H1 (cell line): ENCODE results near the gene FN3KRP. TPM values are rescaled to one million over a fixed set of nuclear protein-coding genes. Genes with fewer than 3 reads are reported as not detected.
"Not testable (repeated sequence)": the region's sequence is repeated elsewhere in the genome, so short reads cannot be mapped to it uniquely, and the experiment has no call there.

ENCODE experiments used
- CTCF ChIA-PET: fragments of 300-600 bp; sonication (Branson Sonifier 250); formaldehyde crosslinking; loops from one replicate; lab custom pipeline; 2021; ENCODE audit not compliant: partially characterized antibody; lab: Charles Lee
- POLR2A ChIA-PET: fragments of 300-600 bp; sonication (Branson Sonifier 250); formaldehyde crosslinking; loops from one replicate; lab custom pipeline; 2021; ENCODE audit warnings: inconsistent platforms; ENCODE audit not compliant: partially characterized antibody; lab: Charles Lee
- DNase-seq, 2 experiments: peaks; one replicate each; pipeline versions ENCODE4 v3.0.0 to v3.0.0-alpha.2; 2010 to 2022; ENCODE audit warnings: low spot score in 2 of 2, low read depth in 1 of 2, mixed read lengths in 1 of 2
- FAIRE-seq: peaks from 2 replicates; lab custom pipeline; 2011; peaks lifted over from hg19 to GRCh38; lab: Jason Lieb, UNC
- H2AFZ ChIP-seq: 2 replicates; pipeline ENCODE4 v1.8.1; 2012; ENCODE audit warnings: low read length, inconsistent platforms
- H2AK5ac ChIP-seq: 2 replicates; pipeline ENCODE4 v1.6.1; 2013; ENCODE audit warnings: low read depth, low read length
- H2BK120ac ChIP-seq: replicated peaks from 2 replicates; pipeline ENCODE3; 2013; ENCODE audit warnings: low read depth, low read length, inconsistent platforms
- H2BK12ac ChIP-seq: 2 replicates; pipeline ENCODE4 v1.6.1; 2013; ENCODE audit warnings: low read depth, low read length
- H2BK15ac ChIP-seq: 2 replicates; pipeline ENCODE4 v1.6.1; 2013; ENCODE audit warnings: low read length
- H2BK20ac ChIP-seq: 2 replicates; pipeline ENCODE4 v1.6.1; 2013; ENCODE audit warnings: low read length
- H2BK5ac ChIP-seq: 2 replicates; pipeline ENCODE4 v1.6.1; 2013; ENCODE audit warnings: low read depth, low read length
- H3K14ac ChIP-seq: 2 replicates; pipeline ENCODE4 v1.6.1; 2013; ENCODE audit warnings: inconsistent platforms; ENCODE audit not compliant: insufficient read length
- H3K18ac ChIP-seq: 2 replicates; pipeline ENCODE4 v1.6.1; 2013; ENCODE audit warnings: low read length; ENCODE audit errors: extremely low read depth
- H3K23ac ChIP-seq: 2 replicates; pipeline ENCODE4 v1.6.1; 2013; ENCODE audit warnings: inconsistent platforms; ENCODE audit not compliant: insufficient read length
- H3K23me2 ChIP-seq: 2 replicates; pipeline ENCODE4 v1.6.1; 2013; ENCODE audit warnings: low read depth, low read length
- H3K27ac ChIP-seq: 2 replicates; pipeline ENCODE4 v1.6.1; 2011; ENCODE audit warnings: low read depth, low read length, inconsistent platforms
- H3K27me3 ChIP-seq, 4 experiments: replicated peaks in 1 of 4; 1 replicate in 1 of 4; 2 replicates in 3 of 4; pipeline versions ENCODE4 v1.6.1 to v1.8.1; 2011 to 2013; ENCODE audit warnings: low read length in 3 of 4, mild to moderate bottlenecking in 3 of 4, inconsistent platforms in 2 of 4, mixed read lengths in 2 of 4, moderate library complexity in 1 of 4; ENCODE audit not compliant: control insufficient read depth in 3 of 4, insufficient read depth in 3 of 4; ENCODE audit errors: extremely low read depth in 1 of 4
- H3K36me3 ChIP-seq, 4 experiments: 2 replicates each; pipeline versions ENCODE4 v1.6.1 to v1.8.1; 2011 to 2013; ENCODE audit warnings: mild to moderate bottlenecking in 4 of 4, low read length in 3 of 4, moderate library complexity in 2 of 4, control low read depth in 1 of 4, inconsistent platforms in 1 of 4; ENCODE audit not compliant: insufficient read depth in 4 of 4, control insufficient read depth in 2 of 4
- H3K4ac ChIP-seq: replicated peaks from 2 replicates; pipeline ENCODE3; 2013; ENCODE audit warnings: low read length, low read depth, mixed read lengths, inconsistent platforms; ENCODE audit not compliant: insufficient read length
- H3K4me1 ChIP-seq, 4 experiments: replicated peaks in 1 of 4; 1 replicate in 1 of 4; 2 replicates in 3 of 4; pipeline versions ENCODE4 v1.6.1 to v1.8.1; 2011 to 2013; ENCODE audit warnings: low read length in 3 of 4, inconsistent platforms in 2 of 4, mixed read lengths in 1 of 4; ENCODE audit not compliant: insufficient read depth in 4 of 4, control insufficient read depth in 3 of 4
- H3K4me2 ChIP-seq, 2 experiments: 2 replicates each; pipeline versions ENCODE4 v1.6.1 to v1.8.1; 2011 to 2013; ENCODE audit warnings: low read depth in 2 of 2, low read length in 2 of 2, control low read depth in 1 of 2, inconsistent platforms in 1 of 2, mild to moderate bottlenecking in 1 of 2; ENCODE audit not compliant: insufficient read depth in 1 of 2
- H3K4me3 ChIP-seq, 4 experiments: fragments of 200-600, 300-600 bp in 1 of 4; sonication (generic), shearing (Covaris generic), sonication (Bioruptor Twin) in 1 of 4; 2 replicates each; pipeline versions ENCODE4 v1.5.1 to v1.8.1; 2011 to 2016; ENCODE audit warnings: low read length in 4 of 4, low read depth in 3 of 4, control low read depth in 2 of 4, inconsistent platforms in 2 of 4, mild to moderate bottlenecking in 2 of 4, mixed read lengths in 1 of 4, moderate library complexity in 1 of 4; ENCODE audit not compliant: insufficient read depth in 2 of 4; ENCODE audit errors: extremely low read depth in 1 of 4
- H3K56ac ChIP-seq: replicated peaks from 2 replicates; pipeline ENCODE3; 2013; ENCODE audit warnings: low read depth, mild to moderate bottlenecking, mixed read lengths, low read length, inconsistent platforms; ENCODE audit not compliant: insufficient read length
- H3K79me1 ChIP-seq: 2 replicates; pipeline ENCODE4 v1.6.1; 2013; ENCODE audit warnings: low read depth, low read length, control low read depth
- H3K79me2 ChIP-seq, 2 experiments: 2 replicates each; pipeline versions ENCODE4 v1.6.1 to v1.8.1; 2012 to 2013; ENCODE audit warnings: low read length in 2 of 2, mild to moderate bottlenecking in 2 of 2, inconsistent platforms in 1 of 2; ENCODE audit not compliant: insufficient read depth in 2 of 2, control insufficient read depth in 1 of 2
- H3K9ac ChIP-seq, 4 experiments: replicated peaks in 1 of 4; 1 replicate in 1 of 4; 2 replicates in 3 of 4; pipeline versions ENCODE4 v1.6.1 to v1.8.1; 2011 to 2013; ENCODE audit warnings: low read depth in 3 of 4, low read length in 3 of 4, control low read depth in 2 of 4, mild to moderate bottlenecking in 2 of 4, moderate library complexity in 2 of 4, inconsistent platforms in 1 of 4; ENCODE audit errors: extremely low read depth in 1 of 4
- H3K9me3 ChIP-seq, 2 experiments: 2 replicates each; pipeline versions ENCODE4 v1.6.1 to v1.8.1; 2012 to 2013; ENCODE audit warnings: mild to moderate bottlenecking in 2 of 2, moderate library complexity in 2 of 2, control low read depth in 1 of 2, inconsistent platforms in 1 of 2, low read depth in 1 of 2, low read length in 1 of 2, mixed read lengths in 1 of 2; ENCODE audit not compliant: insufficient read depth in 2 of 2
- H4K20me1 ChIP-seq, 2 experiments: replicated peaks in 1 of 2; 2 replicates each; pipeline versions ENCODE3 to v1.8.1; 2011 to 2013; ENCODE audit warnings: inconsistent platforms in 2 of 2, low read length in 2 of 2, mild to moderate bottlenecking in 1 of 2; ENCODE audit not compliant: insufficient read depth in 2 of 2, control insufficient read depth in 1 of 2
- H4K5ac ChIP-seq: 2 replicates; pipeline ENCODE4 v1.6.1; 2013; ENCODE audit warnings: low read length, low read depth, mixed read lengths, inconsistent platforms; ENCODE audit not compliant: insufficient read length
- H4K8ac ChIP-seq: 2 replicates; pipeline ENCODE4 v1.8.0; 2013; ENCODE audit warnings: mild to moderate bottlenecking, moderate library complexity, low read length, inconsistent platforms; ENCODE audit not compliant: insufficient read depth; ENCODE audit errors: extremely low read depth
- H4K91ac ChIP-seq: replicated peaks from 2 replicates; pipeline ENCODE3; 2013; ENCODE audit warnings: low read length, mixed read lengths, inconsistent platforms; ENCODE audit not compliant: insufficient read length
- WGBS, 2 experiments: shearing (Covaris generic) in 1 of 2; methylation state at CpG; one replicate each; pipeline versions ENCODE4 v1.1.6 to v1.1.7; 2013 to 2015; ENCODE audit warnings: low lambda C conversion rate in 2 of 2, mixed read lengths in 2 of 2, inconsistent platforms in 1 of 2, low coverage in 1 of 2, missing lambda C conversion rate in 1 of 2; ENCODE audit not compliant: insufficient replicate concordance in 2 of 2, insufficient coverage in 1 of 2, insufficient read length in 1 of 2; ENCODE audit errors: extremely low coverage in 1 of 2, missing lambda C conversion rate in 1 of 2; 5-methylcytosine and 5-hydroxymethylcytosine counted together
- polyA plus RNA-seq, 7 experiments: library from polyadenylated mRNA; depleted of rRNA in 3 of 7; stranded (reverse) in 5 of 7; unstranded in 2 of 7; fragments of >200 nt in 5 of 7; fragments of 200-250 nt in 2 of 7; gene quantifications; 1 replicate in 5 of 7; 2 replicates in 1 of 7; 4 replicates in 1 of 7; pipeline versions ENCODE4 v1.2.1 to v1.2.3, GENCODE V29; 2011 to 2013; ENCODE audit warnings: missing spikeins in 2 of 7, mixed read lengths in 2 of 7
- total RNA-seq: library from RNA; stranded (reverse); fragmentation: NEBNext Ultra II Directional; extraction: Animal tissue kit (Norgen Biotek cat#: 25700); gene quantifications from 2 replicates; pipeline ENCODE4 v1.2.1, GENCODE V29; 2021

Gene FN3KRP
- total and polyA plus RNA-seq, 2 of the 8 experiments (the other 6 are each of a cell fraction or from before 2014, with no cell fraction given), result 18.1 to 21.4 TPM

DNA sequence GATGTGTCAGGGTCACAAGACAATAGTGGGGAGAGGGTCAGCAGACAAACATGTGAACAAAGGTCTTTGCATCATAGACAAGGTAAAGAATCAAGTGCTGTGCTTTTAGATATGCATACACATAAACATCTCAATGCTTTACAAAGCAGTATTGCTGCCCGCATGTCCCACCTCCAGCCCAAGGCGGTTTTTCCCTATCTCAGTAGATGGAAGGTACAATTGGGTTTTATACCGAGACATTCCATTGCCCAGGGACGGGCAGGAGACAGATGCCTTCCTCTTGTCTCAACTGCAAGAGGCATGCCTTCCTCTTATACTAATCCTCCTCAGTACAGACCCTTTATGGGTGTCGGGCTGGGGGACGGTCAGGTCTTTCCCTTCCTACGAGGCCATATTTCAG is 28.2 kb downstream of the FN3KRP start:
- H3K18ac ChIP-seq, H4K5ac ChIP-seq, H4K91ac ChIP-seq, H4K8ac ChIP-seq, H3K23ac ChIP-seq, H3K56ac ChIP-seq, H3K79me2 ChIP-seq, H2BK12ac ChIP-seq, FAIRE-seq, H3K23me2 ChIP-seq, H2BK20ac ChIP-seq, H3K4me2 ChIP-seq, H2AFZ ChIP-seq, H3K4me3 ChIP-seq, H2BK5ac ChIP-seq, H2BK120ac ChIP-seq, H3K4me1 ChIP-seq, H3K79me1 ChIP-seq, H4K20me1 ChIP-seq, H2AK5ac ChIP-seq, H3K4ac ChIP-seq, H3K27ac ChIP-seq, H3K9ac ChIP-seq, H2BK15ac ChIP-seq, DNase-seq, H3K14ac ChIP-seq, H3K27me3 ChIP-seq: not testable (repeated sequence)
- H3K9me3 ChIP-seq, result peaks cover 17 to 24% of the 10 kb centered on the region in 2 experiments
- ChIA-PET CTCF (interaction anchor here (1.4 kb wide), 1 partner anchor 11 kb away, joined by 7 read pairs; no protein-coding TSS in a partner anchor), POLR2A (interaction anchor here (1.2 kb wide), 1 partner anchor 34 kb away, joined by 3 read pairs; no protein-coding TSS in a partner anchor)
- H3K36me3 ChIP-seq, result peaks cover 0 to 25% (median 17%) of the 10 kb centered on the region in 4 experiments; a peak in 7 of 8 replicates
- WGBS, 2 experiments, result 77% methylated on average over 7 of the region's 7 CpGs; no CpG with 5 or more reads in 1 of the 2 experiments
